Neural progenitor cell (in vitro differentiated cells): ENCODE results near the gene TMEM161B. TPM values are rescaled to one million over a fixed set of nuclear protein-coding genes. Genes with fewer than 3 reads are reported as not detected.
"Not testable (repeated sequence)": the region's sequence is repeated elsewhere in the genome, so short reads cannot be mapped to it uniquely, and the experiment has no call there.

ENCODE experiments used
- DNase-seq: peaks from one replicate; pipeline ENCODE4 v3.0.0-alpha.2; 2016; ENCODE audit warnings: low spot score
- H2AFZ ChIP-seq: fragments of 200-600 bp; sonication (generic); replicated peaks from 2 replicates; pipeline ENCODE4 v1.6.1; 2016; ENCODE audit warnings: antibody characterized with exemption
- H3F3A ChIP-seq: fragments of 200-600 bp; sonication (generic); 2 replicates; pipeline ENCODE4 v1.6.1; 2016; ENCODE audit warnings: antibody characterized with exemption, low read depth
- H3K27ac ChIP-seq: fragments of 200-600 bp; sonication (generic); 2 replicates; pipeline ENCODE4 v1.5.1; 2016; ENCODE audit warnings: mild to moderate bottlenecking
- H3K27me3 ChIP-seq: fragments of 200-600 bp; sonication (generic); 2 replicates; pipeline ENCODE4 v1.6.1; 2016; ENCODE audit warnings: mild to moderate bottlenecking, moderate library complexity
- H3K36me3 ChIP-seq: fragments of 200-600 bp; sonication (generic); 2 replicates; pipeline ENCODE4 v1.5.1; 2016
- H3K4me1 ChIP-seq: fragments of 200-600 bp; sonication (generic); 2 replicates; pipeline ENCODE4 v1.6.1; 2016; ENCODE audit warnings: mixed run types
- H3K4me2 ChIP-seq: fragments of 200-600 bp; sonication (generic); 2 replicates; pipeline ENCODE4 v1.6.1; 2016
- H3K4me3 ChIP-seq: fragments of 200-600 bp; sonication (generic); 2 replicates; pipeline ENCODE4 v1.5.1; 2016
- H3K79me2 ChIP-seq: fragments of 200-600 bp; sonication (generic); 2 replicates; pipeline ENCODE4 v1.6.1; 2016; ENCODE audit warnings: low read depth
- H3K9ac ChIP-seq: fragments of 200-600 bp; sonication (generic); 2 replicates; pipeline ENCODE4 v1.6.1; 2016
- H3K9me3 ChIP-seq: fragments of 200-600 bp; sonication (generic); 2 replicates; pipeline ENCODE4 v1.5.1; 2016; ENCODE audit warnings: low read depth
- H4K20me1 ChIP-seq: fragments of 200-600 bp; sonication (generic); 2 replicates; pipeline ENCODE4 v1.6.1; 2016; ENCODE audit warnings: low read depth
- H3K27ac Mint-ChIP-seq: 3 replicates; pipeline ENCODE4 v1.8.0; 2021; ENCODE audit warnings: mixed read lengths
- H3K27me3 Mint-ChIP-seq: 2 replicates; pipeline ENCODE4 v1.8.0; 2022; ENCODE audit warnings: low read depth, mild to moderate bottlenecking, inconsistent platforms, moderate library complexity, mixed read lengths; ENCODE audit not compliant: insufficient read depth
- H3K36me3 Mint-ChIP-seq: 3 replicates; pipeline ENCODE4 v1.8.0; 2021; ENCODE audit warnings: mixed read lengths
- H3K4me1 Mint-ChIP-seq: 3 replicates; pipeline ENCODE4 v1.8.0; 2021; ENCODE audit warnings: mixed read lengths
- H3K4me3 Mint-ChIP-seq: 3 replicates; pipeline ENCODE4 v1.8.0; 2021; ENCODE audit warnings: mild to moderate bottlenecking, moderate library complexity, mixed read lengths
- H3K9me3 Mint-ChIP-seq: 3 replicates; pipeline ENCODE4 v1.8.0; 2020; ENCODE audit warnings: mixed read lengths
- EZH2 ChIP-seq: fragments of 200-600 bp; sonication (generic); IDR thresholded peaks from 2 replicates; pipeline ENCODE4 v1.6.1; 2017; ENCODE audit warnings: antibody characterized with exemption, mild to moderate bottlenecking, moderate library complexity
- EZH2phosphoT487 ChIP-seq: fragments of 200-600 bp; sonication (generic); IDR thresholded peaks from 2 replicates; pipeline ENCODE4 v1.6.1; 2017; ENCODE audit warnings: antibody characterized with exemption
- total RNA-seq: library from RNA; depleted of rRNA; stranded (reverse); fragments of >200 nt; gene quantifications from 2 replicates; pipeline ENCODE4 v1.2.3, GENCODE V29; 2015; ENCODE audit warnings: low replicate concordance
- TF ChIP-seq, protein P1 (sequence below): fragments of 200-600 bp; sonication (generic); IDR thresholded peaks from 2 replicates; pipeline ENCODE4 v1.5.1; 2017; ENCODE audit warnings: antibody characterized with exemption, mild to moderate bottlenecking

TMEM161B gene
- total RNA-seq, 1 donor from 2014 or later: 46.1 TPM

DNA sequence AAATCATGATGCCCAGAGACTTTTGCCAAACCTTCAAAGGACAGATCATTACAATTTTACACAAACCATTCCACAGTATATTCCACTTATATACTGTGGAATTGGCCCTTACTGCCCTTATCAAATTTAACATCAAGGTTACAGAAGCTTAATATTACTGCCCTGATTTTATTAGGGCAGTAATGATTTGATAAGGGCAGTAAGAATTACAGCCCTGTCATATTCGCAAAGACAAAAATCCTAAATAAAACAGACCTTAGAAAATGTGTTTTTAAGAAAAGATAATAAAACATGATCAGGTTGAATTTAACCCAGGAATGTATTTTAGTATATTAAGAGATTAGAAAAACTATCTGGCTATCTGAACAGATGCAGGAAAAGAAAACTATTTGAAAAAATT is 7.7 kb upstream of the TMEM161B start:
- H3K9me3 Mint-ChIP-seq: no peaks in the 10 kb centered on the region
- Histone ChIP-seq H3K9ac (no peak overlapping the region), H3K4me1 (no peaks in the 10 kb centered on the region), H4K20me1 (no peaks in the 10 kb centered on the region), H3K27ac (no peak overlapping the region), H3K27me3 (no peaks in the 10 kb centered on the region), H3K79me2 (no peaks in the 10 kb centered on the region), H3K36me3 (peaks cover 6% of the 10 kb centered on the region), H3K4me3 (no peak overlapping the region), H3F3A (no peaks in the 10 kb centered on the region), H3K9me3 (no peaks in the 10 kb centered on the region), H3K4me2 (no peak overlapping the region), H2AFZ (no peak overlapping the region)
- no peak overlapping the region for H3K4me3 Mint-ChIP-seq
- no peak for DNase-seq
- peaks cover 4% of the 10 kb centered on the region for H3K4me1 Mint-ChIP-seq
- no peak overlapping the region for H3K27ac Mint-ChIP-seq
- no peaks in the 10 kb centered on the region for H3K27me3 Mint-ChIP-seq
- no peak for TF ChIP-seq EZH2phosphoT487
- TF ChIP-seq, protein P1, sequence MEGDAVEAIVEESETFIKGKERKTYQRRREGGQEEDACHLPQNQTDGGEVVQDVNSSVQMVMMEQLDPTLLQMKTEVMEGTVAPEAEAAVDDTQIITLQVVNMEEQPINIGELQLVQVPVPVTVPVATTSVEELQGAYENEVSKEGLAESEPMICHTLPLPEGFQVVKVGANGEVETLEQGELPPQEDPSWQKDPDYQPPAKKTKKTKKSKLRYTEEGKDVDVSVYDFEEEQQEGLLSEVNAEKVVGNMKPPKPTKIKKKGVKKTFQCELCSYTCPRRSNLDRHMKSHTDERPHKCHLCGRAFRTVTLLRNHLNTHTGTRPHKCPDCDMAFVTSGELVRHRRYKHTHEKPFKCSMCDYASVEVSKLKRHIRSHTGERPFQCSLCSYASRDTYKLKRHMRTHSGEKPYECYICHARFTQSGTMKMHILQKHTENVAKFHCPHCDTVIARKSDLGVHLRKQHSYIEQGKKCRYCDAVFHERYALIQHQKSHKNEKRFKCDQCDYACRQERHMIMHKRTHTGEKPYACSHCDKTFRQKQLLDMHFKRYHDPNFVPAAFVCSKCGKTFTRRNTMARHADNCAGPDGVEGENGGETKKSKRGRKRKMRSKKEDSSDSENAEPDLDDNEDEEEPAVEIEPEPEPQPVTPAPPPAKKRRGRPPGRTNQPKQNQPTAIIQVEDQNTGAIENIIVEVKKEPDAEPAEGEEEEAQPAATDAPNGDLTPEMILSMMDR: no peak
- no peak for TF ChIP-seq EZH2
- peaks cover 21% of the 10 kb centered on the region for H3K36me3 Mint-ChIP-seq

DNA sequence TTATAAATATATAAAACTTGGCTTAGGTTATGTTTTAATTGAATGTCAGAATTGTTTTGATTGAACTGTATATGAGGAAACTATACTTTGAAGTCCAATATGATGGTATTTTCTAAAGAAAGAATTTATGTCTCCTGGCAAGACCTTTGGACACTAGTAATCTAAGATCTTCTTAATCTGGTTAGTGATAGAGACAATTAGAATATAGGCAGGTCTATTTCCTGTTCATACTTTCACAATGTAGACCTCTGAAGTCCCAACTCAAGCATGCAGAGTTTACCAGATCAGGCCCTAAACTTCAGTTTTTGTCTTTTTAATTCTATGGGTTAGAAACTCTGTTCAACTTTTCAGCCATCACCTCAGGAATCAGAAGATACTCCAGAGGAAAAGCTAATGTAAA is 6.9 kb upstream of the TMEM161B start:
- no peaks in the 10 kb centered on the region for H3K9me3 ChIP-seq
- Mint-ChIP-seq H3K4me1 (peaks cover 10% of the 10 kb centered on the region), H3K36me3 (peaks cover 25% of the 10 kb centered on the region), H3K27ac (no peak overlapping the region), H3K9me3 (no peaks in the 10 kb centered on the region), H3K27me3 (no peaks in the 10 kb centered on the region), H3K4me3 (no peak overlapping the region)
- H3K4me3 ChIP-seq: no peak overlapping the region
- TF ChIP-seq, protein P1: no peak
- TF ChIP-seq EZH2: no peak
- TF ChIP-seq EZH2phosphoT487: no peak
- H3K27me3 ChIP-seq: no peaks in the 10 kb centered on the region
- no peaks in the 10 kb centered on the region for H4K20me1 ChIP-seq
- no peak overlapping the region for H3K9ac ChIP-seq
- no peaks in the 10 kb centered on the region for H3K4me1 ChIP-seq
- H3K4me2 ChIP-seq: no peak overlapping the region
- DNase-seq: no peak
- peaks cover 4% of the 10 kb centered on the region for H3K79me2 ChIP-seq
- H3K36me3 ChIP-seq: peaks cover 13% of the 10 kb centered on the region
- no peak overlapping the region for H2AFZ ChIP-seq
- no peaks in the 10 kb centered on the region for H3F3A ChIP-seq
- no peak overlapping the region for H3K27ac ChIP-seq

DNA sequence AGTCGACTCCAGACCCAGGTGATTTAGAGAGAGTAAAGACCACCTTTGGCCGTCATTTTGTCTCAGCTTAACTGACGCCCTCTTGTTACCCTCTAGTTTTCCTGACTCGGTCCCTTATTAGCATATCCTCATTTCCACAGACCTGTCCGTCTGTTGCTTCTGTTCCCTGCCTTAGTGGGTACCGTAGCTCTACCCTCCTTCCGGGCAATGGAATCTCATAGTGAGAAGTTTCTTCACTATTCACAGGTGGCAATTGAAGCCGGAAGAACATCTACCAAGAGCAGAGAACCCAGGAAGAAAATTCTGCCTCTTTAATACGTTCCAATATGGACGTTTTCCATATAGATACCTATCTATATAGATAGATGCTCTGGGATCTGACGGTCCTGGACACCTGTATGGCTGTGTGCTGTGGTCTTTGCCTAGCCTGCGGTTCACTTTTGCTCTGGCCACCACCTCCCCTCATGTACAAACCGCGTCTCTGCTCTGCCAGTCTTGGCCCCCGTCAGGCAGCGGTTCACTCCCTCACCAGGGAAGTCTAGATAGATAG is 652 bp upstream of the TMEM161B start:
- H3F3A ChIP-seq: peaks cover 4% of the 10 kb centered on the region
- peak overlapping the region; percentile 78 for H3K27ac Mint-ChIP-seq
- H3K27ac ChIP-seq: no peak overlapping the region
- peaks cover 19% of the 10 kb centered on the region for H3K9me3 Mint-ChIP-seq
- peaks cover 18% of the 10 kb centered on the region for H3K4me1 ChIP-seq
- TF ChIP-seq EZH2 (no peak), EZH2phosphoT487 (no peak)
- TF ChIP-seq, protein P1: no peak
- peaks cover 65% of the 10 kb centered on the region for H3K79me2 ChIP-seq
- H3K27me3 Mint-ChIP-seq: no peaks in the 10 kb centered on the region
- H4K20me1 ChIP-seq: no peaks in the 10 kb centered on the region
- peaks cover 28% of the 10 kb centered on the region for H3K36me3 Mint-ChIP-seq
- peak overlapping the region; percentile 52 for H3K9ac ChIP-seq
- no peaks in the 10 kb centered on the region for H3K27me3 ChIP-seq
- no peaks in the 10 kb centered on the region for H3K9me3 ChIP-seq
- peak overlapping the region; percentile 96 for H3K4me3 ChIP-seq
- H3K4me1 Mint-ChIP-seq: peaks cover 29% of the 10 kb centered on the region
- H3K36me3 ChIP-seq: peaks cover 6% of the 10 kb centered on the region
- peak overlapping the region; percentile 93 for H3K4me2 ChIP-seq
- peak overlapping the region; percentile 100 for H3K4me3 Mint-ChIP-seq
- peak overlapping the region; percentile 94 for H2AFZ ChIP-seq
- DNase-seq: peak; percentile 5

DNA sequence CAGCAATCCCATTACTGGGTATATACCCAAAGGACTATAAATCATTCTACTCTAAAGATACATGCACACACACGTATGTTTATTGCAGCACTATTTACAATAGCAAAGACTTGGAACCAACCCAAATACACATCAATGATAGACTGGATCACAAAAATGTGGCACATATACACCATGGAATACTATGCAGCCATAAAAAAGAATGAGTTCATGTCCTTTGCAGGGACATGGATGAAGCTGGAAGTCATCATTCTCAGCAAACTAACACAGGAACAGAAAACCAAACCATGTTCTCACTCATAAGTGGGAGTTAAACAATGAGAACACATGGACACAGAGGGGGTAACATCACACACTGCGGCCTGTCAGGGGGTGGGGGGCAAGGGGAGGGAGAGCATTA is 4.1 kb downstream of the TMEM161B start:
- H3K27me3 ChIP-seq, DNase-seq, H3K9ac ChIP-seq, H3K27ac Mint-ChIP-seq, H3K27me3 Mint-ChIP-seq, H3K36me3 ChIP-seq, H3K4me2 ChIP-seq, H3K4me3 Mint-ChIP-seq, H3F3A ChIP-seq, H3K9me3 ChIP-seq, H4K20me1 ChIP-seq, H2AFZ ChIP-seq, H3K4me3 ChIP-seq, H3K27ac ChIP-seq: not testable (repeated sequence)
- Mint-ChIP-seq H3K4me1 (peaks cover 12% of the 10 kb centered on the region), H3K9me3 (peaks cover 35% of the 10 kb centered on the region), H3K36me3 (peaks cover 43% of the 10 kb centered on the region)
- Histone ChIP-seq H3K79me2 (peaks cover 98% of the 10 kb centered on the region), H3K4me1 (peaks cover 11% of the 10 kb centered on the region)
